Neural cell (in vitro differentiated cells): Measurements from ENCODE around the gene MAP4K4.

Experiments used
- EP300 ChIP-seq: fragments of 450-650 bp; conservative IDR thresholded peaks from 2 replicates; pipeline ENCODE4 v1.6.1; 2014; ENCODE audit warnings: antibody characterized with exemption, mild to moderate bottlenecking, moderate library complexity; ENCODE audit not compliant: poor library complexity, severe bottlenecking
- EZH2 ChIP-seq: fragments of 200-600, 300-800 bp; shearing (Covaris generic), sonication (generic); IDR thresholded peaks from 2 replicates; pipeline ENCODE4 v1.6.1; 2014; ENCODE audit warnings: antibody characterized with exemption, low read length, borderline replicate concordance, mild to moderate bottlenecking; ENCODE audit not compliant: insufficient read depth, poor library complexity, severe bottlenecking
- MXI1 ChIP-seq: fragments of 450-650 bp; conservative IDR thresholded peaks from 2 replicates; pipeline ENCODE4 v1.6.1; 2014; ENCODE audit warnings: antibody characterized with exemption, mild to moderate bottlenecking; ENCODE audit not compliant: poor library complexity, severe bottlenecking
- POLR2AphosphoS5 ChIP-seq: IDR thresholded peaks from 2 replicates; pipeline ENCODE4 v1.6.1; 2012
- TAF1 ChIP-seq: IDR thresholded peaks from 2 replicates; pipeline ENCODE4 v1.6.1; 2012; ENCODE audit warnings: low read depth
- TF ChIP-seq, protein P1 (sequence below): IDR thresholded peaks from 2 replicates; pipeline ENCODE4 v1.6.1; 2012; ENCODE audit warnings: borderline replicate concordance
- TF ChIP-seq, protein P2 (sequence below): fragments of 450-650 bp; IDR thresholded peaks from 2 replicates; pipeline ENCODE4 v1.5.1; 2014; ENCODE audit warnings: antibody characterized with exemption, mild to moderate bottlenecking, moderate library complexity; ENCODE audit not compliant: poor library complexity, severe bottlenecking

DNA sequence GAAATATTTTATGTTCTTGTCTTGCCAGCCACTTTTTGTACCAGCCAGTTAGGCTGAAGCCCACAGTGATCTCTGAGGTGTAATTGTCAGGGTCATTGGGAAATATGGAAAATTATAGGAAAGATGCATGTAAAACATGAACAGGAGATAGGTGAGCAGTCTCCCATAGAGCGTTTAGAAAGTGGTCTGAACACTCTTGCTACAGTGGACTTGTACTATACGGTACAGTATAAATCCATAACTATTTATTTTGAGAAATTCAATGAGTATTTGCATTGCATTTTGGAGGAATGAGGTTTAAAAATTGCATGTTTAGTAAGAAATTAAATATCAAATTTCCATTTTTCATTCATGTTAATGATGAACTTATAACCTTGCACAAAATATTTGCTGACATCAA, 20.8 kb upstream of the MAP4K4 start:
- TF ChIP-seq, protein P1, sequence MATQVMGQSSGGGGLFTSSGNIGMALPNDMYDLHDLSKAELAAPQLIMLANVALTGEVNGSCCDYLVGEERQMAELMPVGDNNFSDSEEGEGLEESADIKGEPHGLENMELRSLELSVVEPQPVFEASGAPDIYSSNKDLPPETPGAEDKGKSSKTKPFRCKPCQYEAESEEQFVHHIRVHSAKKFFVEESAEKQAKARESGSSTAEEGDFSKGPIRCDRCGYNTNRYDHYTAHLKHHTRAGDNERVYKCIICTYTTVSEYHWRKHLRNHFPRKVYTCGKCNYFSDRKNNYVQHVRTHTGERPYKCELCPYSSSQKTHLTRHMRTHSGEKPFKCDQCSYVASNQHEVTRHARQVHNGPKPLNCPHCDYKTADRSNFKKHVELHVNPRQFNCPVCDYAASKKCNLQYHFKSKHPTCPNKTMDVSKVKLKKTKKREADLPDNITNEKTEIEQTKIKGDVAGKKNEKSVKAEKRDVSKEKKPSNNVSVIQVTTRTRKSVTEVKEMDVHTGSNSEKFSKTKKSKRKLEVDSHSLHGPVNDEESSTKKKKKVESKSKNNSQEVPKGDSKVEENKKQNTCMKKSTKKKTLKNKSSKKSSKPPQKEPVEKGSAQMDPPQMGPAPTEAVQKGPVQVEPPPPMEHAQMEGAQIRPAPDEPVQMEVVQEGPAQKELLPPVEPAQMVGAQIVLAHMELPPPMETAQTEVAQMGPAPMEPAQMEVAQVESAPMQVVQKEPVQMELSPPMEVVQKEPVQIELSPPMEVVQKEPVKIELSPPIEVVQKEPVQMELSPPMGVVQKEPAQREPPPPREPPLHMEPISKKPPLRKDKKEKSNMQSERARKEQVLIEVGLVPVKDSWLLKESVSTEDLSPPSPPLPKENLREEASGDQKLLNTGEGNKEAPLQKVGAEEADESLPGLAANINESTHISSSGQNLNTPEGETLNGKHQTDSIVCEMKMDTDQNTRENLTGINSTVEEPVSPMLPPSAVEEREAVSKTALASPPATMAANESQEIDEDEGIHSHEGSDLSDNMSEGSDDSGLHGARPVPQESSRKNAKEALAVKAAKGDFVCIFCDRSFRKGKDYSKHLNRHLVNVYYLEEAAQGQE: no peak
- TF ChIP-seq, protein P2, sequence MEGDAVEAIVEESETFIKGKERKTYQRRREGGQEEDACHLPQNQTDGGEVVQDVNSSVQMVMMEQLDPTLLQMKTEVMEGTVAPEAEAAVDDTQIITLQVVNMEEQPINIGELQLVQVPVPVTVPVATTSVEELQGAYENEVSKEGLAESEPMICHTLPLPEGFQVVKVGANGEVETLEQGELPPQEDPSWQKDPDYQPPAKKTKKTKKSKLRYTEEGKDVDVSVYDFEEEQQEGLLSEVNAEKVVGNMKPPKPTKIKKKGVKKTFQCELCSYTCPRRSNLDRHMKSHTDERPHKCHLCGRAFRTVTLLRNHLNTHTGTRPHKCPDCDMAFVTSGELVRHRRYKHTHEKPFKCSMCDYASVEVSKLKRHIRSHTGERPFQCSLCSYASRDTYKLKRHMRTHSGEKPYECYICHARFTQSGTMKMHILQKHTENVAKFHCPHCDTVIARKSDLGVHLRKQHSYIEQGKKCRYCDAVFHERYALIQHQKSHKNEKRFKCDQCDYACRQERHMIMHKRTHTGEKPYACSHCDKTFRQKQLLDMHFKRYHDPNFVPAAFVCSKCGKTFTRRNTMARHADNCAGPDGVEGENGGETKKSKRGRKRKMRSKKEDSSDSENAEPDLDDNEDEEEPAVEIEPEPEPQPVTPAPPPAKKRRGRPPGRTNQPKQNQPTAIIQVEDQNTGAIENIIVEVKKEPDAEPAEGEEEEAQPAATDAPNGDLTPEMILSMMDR: no peak
- TF ChIP-seq EP300 (no peak), MXI1 (no peak), POLR2AphosphoS5 (no peak), TAF1 (no peak), EZH2 (no peak)
